CD14-positive monocyte (primary cell): ENCODE results near the gene ABRAXAS1. TPM values are rescaled to one million over a fixed set of nuclear protein-coding genes. Genes with fewer than 3 reads are reported as not detected.
"Not testable (repeated sequence)": the region's sequence is repeated elsewhere in the genome, so short reads cannot be mapped to it uniquely, and the experiment has no call there.

Experiments
- DNase-seq, 3 donors: peaks; one replicate each; pipeline ENCODE4 v3.0.0-alpha.2; 2011 to 2022
- H2AFZ ChIP-seq: 2 replicates; pipeline ENCODE4 v1.6.0; 2012; ENCODE audit warnings: mild to moderate bottlenecking, low read depth, low read length, inconsistent platforms; ENCODE audit not compliant: insufficient read depth, poor library complexity, severe bottlenecking
- H3K27ac ChIP-seq, 2 donors: 1 replicate in 1 of 2; 2 replicates in 1 of 2; pipeline ENCODE4 v1.5.1; 2012 to 2013; ENCODE audit warnings: low read length in 2 of 2, control low read depth in 1 of 2, inconsistent platforms in 1 of 2, low read depth in 1 of 2, mild to moderate bottlenecking in 1 of 2
- H3K27me3 ChIP-seq, 2 donors: one replicate each; pipeline versions ENCODE4 v1.6.0 to v1.6.1; 2011 to 2013; ENCODE audit warnings: low read length in 2 of 2; ENCODE audit not compliant: control insufficient read depth in 2 of 2, insufficient read depth in 2 of 2
- H3K36me3 ChIP-seq, 2 donors: replicated peaks in 1 of 2; 1 replicate in 1 of 2; 2 replicates in 1 of 2; pipeline versions ENCODE4 v1.5.1 to v1.6.1; 2012 to 2013; ENCODE audit warnings: low read length in 2 of 2, control low read depth in 1 of 2, inconsistent platforms in 1 of 2, mild to moderate bottlenecking in 1 of 2; ENCODE audit not compliant: insufficient read depth in 2 of 2, control insufficient read depth in 1 of 2
- H3K4me1 ChIP-seq, 2 donors: 1 replicate in 1 of 2; 2 replicates in 1 of 2; pipeline versions ENCODE4 v1.5.1 to v1.6.1; 2012 to 2013; ENCODE audit warnings: low read length in 2 of 2, control low read depth in 1 of 2, inconsistent platforms in 1 of 2, mild to moderate bottlenecking in 1 of 2, moderate library complexity in 1 of 2; ENCODE audit not compliant: insufficient read depth in 2 of 2, control insufficient read depth in 1 of 2
- H3K4me2 ChIP-seq: replicated peaks from 2 replicates; pipeline ENCODE3; 2012; ENCODE audit warnings: low read length, moderate library complexity, mild to moderate bottlenecking; ENCODE audit not compliant: poor library complexity, severe bottlenecking; ENCODE audit errors: extremely low read depth
- H3K4me3 ChIP-seq, 3 experiments: fragments of 200-600 bp in 1 of 3; sonication (generic) in 1 of 3; replicated peaks in 1 of 3; 1 replicate in 2 of 3; 2 replicates in 1 of 3; pipeline ENCODE4 v1.5.1; 2011 to 2013; ENCODE audit warnings: low read length in 3 of 3, mild to moderate bottlenecking in 3 of 3, control low read depth in 2 of 3, low read depth in 2 of 3, inconsistent platforms in 1 of 3, moderate library complexity in 1 of 3
- H3K79me2 ChIP-seq: 2 replicates; pipeline ENCODE4 v1.6.0; 2012; ENCODE audit warnings: mild to moderate bottlenecking, control low read depth, inconsistent platforms, low read length, moderate library complexity; ENCODE audit not compliant: insufficient read depth
- H3K9ac ChIP-seq: 2 replicates; pipeline ENCODE4 v1.6.0; 2017; ENCODE audit warnings: low read length, mild to moderate bottlenecking; ENCODE audit not compliant: insufficient read depth, poor library complexity, severe bottlenecking
- H3K9me3 ChIP-seq, 2 donors: replicated peaks in 1 of 2; 1 replicate in 1 of 2; 2 replicates in 1 of 2; pipeline versions ENCODE4 v1.5.1 to v1.6.1; 2012 to 2013; ENCODE audit warnings: low read length in 2 of 2, control low read depth in 1 of 2; ENCODE audit not compliant: control insufficient read depth in 1 of 2, insufficient read depth in 1 of 2
- H4K20me1 ChIP-seq: 2 replicates; pipeline ENCODE4 v1.6.0; 2012; ENCODE audit warnings: mild to moderate bottlenecking, low read length, control low read depth, moderate library complexity; ENCODE audit not compliant: insufficient read depth
- H3K27ac Mint-ChIP-seq, 7 donors: one replicate each; pipeline ENCODE4 v1.8.0; 2020; ENCODE audit warnings: mild to moderate bottlenecking in 7 of 7, mixed read lengths in 7 of 7, moderate library complexity in 6 of 7, inconsistent platforms in 2 of 7
- H3K27me3 Mint-ChIP-seq, 3 donors: one replicate each; pipeline ENCODE4 v1.8.0; 2021 to 2022; ENCODE audit warnings: low read depth in 3 of 3, mild to moderate bottlenecking in 3 of 3, mixed read lengths in 3 of 3, moderate library complexity in 3 of 3, inconsistent platforms in 1 of 3
- H3K36me3 Mint-ChIP-seq, 2 donors: one replicate each; pipeline ENCODE4 v1.8.0; 2020; ENCODE audit warnings: mixed read lengths in 2 of 2, inconsistent platforms in 1 of 2, mild to moderate bottlenecking in 1 of 2
- H3K4me1 Mint-ChIP-seq: one replicate; pipeline ENCODE4 v1.8.0; 2020; ENCODE audit warnings: mild to moderate bottlenecking, mixed read lengths
- H3K4me3 Mint-ChIP-seq, 2 donors: one replicate each; pipeline ENCODE4 v1.8.0; 2020; ENCODE audit warnings: mild to moderate bottlenecking in 2 of 2, mixed read lengths in 2 of 2, moderate library complexity in 1 of 2
- H3K9me3 Mint-ChIP-seq, 7 donors: one replicate each; pipeline ENCODE4 v1.8.0; 2020 to 2022; ENCODE audit warnings: mixed read lengths in 7 of 7, mild to moderate bottlenecking in 6 of 7, moderate library complexity in 6 of 7, inconsistent platforms in 2 of 7
- CTCF ChIP-seq: fragments of 200-600 bp; IDR thresholded peaks from one replicate; pipeline ENCODE4 v1.8.0; 2022; ENCODE audit warnings: antibody characterized with exemption, mild to moderate bottlenecking
- WGBS: methylation state at CpG from one replicate; pipeline ENCODE4 v1.1.5; 2013; ENCODE audit warnings: missing lambda C conversion rate; ENCODE audit not compliant: insufficient coverage; 5-methylcytosine and 5-hydroxymethylcytosine counted together
- intact Hi-C, 2 donors: fragments of 100-400 bp; cut with micrococcal nuclease; formaldehyde crosslinking; loops; one replicate each; pipeline versions ENCODE4 v1.15.0 to v1.15.1; 2023
- polyA plus RNA-seq, 3 donors: library from polyadenylated mRNA; depleted of rRNA in 1 of 3; unstranded in 2 of 3; stranded (reverse) in 1 of 3; fragments of 300-500 nt in 2 of 3; fragments of >200 nt in 1 of 3; fragmentation: Illumina TruSeq in 2 of 3; gene quantifications; 1 replicate in 2 of 3; 2 replicates in 1 of 3; pipeline ENCODE4 v1.2.3, GENCODE V29; 2012 to 2021

The ABRAXAS1 gene
- polyA plus RNA-seq, 3 donors: 6.0 to 10.8 (median 6.8) TPM

- Histone ChIP-seq H3K27me3 (no peaks in the 10 kb centered on the region), H3K9ac (no peak overlapping the region), H3K4me2 (no peak overlapping the region), H3K36me3 (no peaks in the 10 kb centered on the region), H3K4me3 (no peak overlapping the region), H3K4me1 (peaks cover 0 to 3% of the 10 kb centered on the region in 2 donors), H3K79me2 (no peaks in the 10 kb centered on the region), H3K9me3 (no peaks in the 10 kb centered on the region), H4K20me1 (no peaks in the 10 kb centered on the region), H2AFZ (peak overlapping the region; percentile 61), H3K27ac (no peak overlapping the region)
- Mint-ChIP-seq H3K9me3 (peaks cover 0 to 2% (median 0%) of the 10 kb centered on the region in 7 donors), H3K4me3 (no peak overlapping the region), H3K27ac (no peak overlapping the region), H3K36me3 (no peaks in the 10 kb centered on the region), H3K27me3 (peaks cover 0 to 2% (median 0%) of the 10 kb centered on the region in 3 donors), H3K4me1 (peaks cover 16% of the 10 kb centered on the region)
- TF ChIP-seq CTCF: no peak
- DNase-seq: no peak
- intact Hi-C loops: no loop called here
These were observed 19.1 kb upstream of the ABRAXAS1 start for GRCh38 chr4:83503974-83504373.

GRCh38 chr4:83501671-83502070 is 16.8 kb upstream of the ABRAXAS1 start:
- H3K79me2 ChIP-seq, H3K9me3 ChIP-seq, H3K27me3 Mint-ChIP-seq, H3K36me3 ChIP-seq, H3K9ac ChIP-seq, H3K4me2 ChIP-seq, H3K4me3 ChIP-seq, H2AFZ ChIP-seq, H3K27ac ChIP-seq, H3K36me3 Mint-ChIP-seq, H4K20me1 ChIP-seq, H3K4me3 Mint-ChIP-seq, H3K27me3 ChIP-seq, H3K4me1 ChIP-seq, DNase-seq, intact Hi-C loops, H3K9me3 Mint-ChIP-seq: not testable (repeated sequence)
- Mint-ChIP-seq H3K4me1 (peaks cover 14% of the 10 kb centered on the region), H3K27ac (peak overlapping the region in 1 of 7 donors; percentile 6)
- WGBS: 93% methylated on average over 3 of the region's 3 CpGs
